ENCODE measurements around the gene HOXC12.

DNA sequence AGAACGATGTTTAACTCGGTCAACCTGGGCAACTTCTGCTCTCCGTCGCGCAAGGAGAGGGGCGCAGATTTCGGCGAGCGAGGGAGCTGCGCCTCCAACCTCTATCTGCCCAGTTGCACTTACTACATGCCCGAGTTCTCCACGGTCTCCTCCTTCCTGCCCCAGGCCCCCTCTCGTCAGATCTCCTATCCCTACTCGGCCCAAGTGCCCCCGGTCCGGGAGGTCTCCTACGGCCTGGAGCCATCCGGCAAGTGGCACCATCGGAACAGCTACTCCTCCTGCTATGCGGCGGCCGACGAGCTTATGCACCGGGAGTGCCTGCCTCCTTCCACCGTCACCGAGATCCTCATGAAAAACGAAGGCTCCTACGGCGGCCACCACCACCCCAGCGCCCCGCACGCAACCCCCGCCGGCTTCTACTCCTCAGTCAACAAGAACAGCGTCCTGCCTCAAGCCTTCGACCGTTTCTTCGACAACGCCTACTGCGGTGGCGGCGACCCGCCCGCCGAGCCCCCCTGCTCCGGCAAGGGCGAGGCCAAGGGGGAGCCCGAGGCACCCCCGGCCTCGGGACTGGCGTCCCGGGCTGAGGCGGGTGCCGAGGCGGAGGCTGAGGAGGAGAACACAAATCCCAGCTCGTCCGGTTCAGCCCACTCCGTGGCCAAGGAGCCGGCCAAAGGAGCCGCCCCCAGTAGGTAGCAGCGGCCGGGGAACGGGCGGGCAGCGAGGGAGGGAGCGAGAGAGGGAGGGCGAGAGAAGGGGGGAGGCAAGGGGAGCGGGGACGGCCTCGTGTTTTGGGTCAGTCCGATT, 18.7 kb downstream of the HOXC12 start:
- TF ChIP-seq, protein P1, sequence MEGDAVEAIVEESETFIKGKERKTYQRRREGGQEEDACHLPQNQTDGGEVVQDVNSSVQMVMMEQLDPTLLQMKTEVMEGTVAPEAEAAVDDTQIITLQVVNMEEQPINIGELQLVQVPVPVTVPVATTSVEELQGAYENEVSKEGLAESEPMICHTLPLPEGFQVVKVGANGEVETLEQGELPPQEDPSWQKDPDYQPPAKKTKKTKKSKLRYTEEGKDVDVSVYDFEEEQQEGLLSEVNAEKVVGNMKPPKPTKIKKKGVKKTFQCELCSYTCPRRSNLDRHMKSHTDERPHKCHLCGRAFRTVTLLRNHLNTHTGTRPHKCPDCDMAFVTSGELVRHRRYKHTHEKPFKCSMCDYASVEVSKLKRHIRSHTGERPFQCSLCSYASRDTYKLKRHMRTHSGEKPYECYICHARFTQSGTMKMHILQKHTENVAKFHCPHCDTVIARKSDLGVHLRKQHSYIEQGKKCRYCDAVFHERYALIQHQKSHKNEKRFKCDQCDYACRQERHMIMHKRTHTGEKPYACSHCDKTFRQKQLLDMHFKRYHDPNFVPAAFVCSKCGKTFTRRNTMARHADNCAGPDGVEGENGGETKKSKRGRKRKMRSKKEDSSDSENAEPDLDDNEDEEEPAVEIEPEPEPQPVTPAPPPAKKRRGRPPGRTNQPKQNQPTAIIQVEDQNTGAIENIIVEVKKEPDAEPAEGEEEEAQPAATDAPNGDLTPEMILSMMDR (conservative IDR thresholded peaks at IDR 0.05), result no peak
- TF ChIP-seq ZFX (IDR thresholded peaks at IDR 0.05), result no peak
